OCI-LY1 (cell line): ENCODE data around the gene ZNF469.

Experiments
- H2AFZ ChIP-seq: fragments of 200-600 bp; sonication (generic), shearing (Covaris generic); 2 replicates; pipeline ENCODE4 v1.6.0; 2014; ENCODE audit warnings: antibody characterized with exemption, mild to moderate bottlenecking, low read length
- H3F3A ChIP-seq: fragments of 200-600 bp; sonication (generic), shearing (Covaris generic); 2 replicates; pipeline ENCODE4 v1.6.0; 2014; ENCODE audit warnings: mild to moderate bottlenecking, antibody characterized with exemption, low read length, moderate library complexity; ENCODE audit not compliant: insufficient read depth
- H3K27ac ChIP-seq: fragments of 200-600 bp; sonication (generic); 2 replicates; pipeline ENCODE4 v1.5.1; 2014; ENCODE audit warnings: low read length, mixed run types, mild to moderate bottlenecking, low read depth; ENCODE audit not compliant: poor library complexity, severe bottlenecking
- H3K27me3 ChIP-seq: fragments of 200-600 bp; sonication (generic); 2 replicates; pipeline ENCODE4 v1.6.0; 2014; ENCODE audit warnings: antibody characterized with exemption, mild to moderate bottlenecking, low read length, moderate library complexity; ENCODE audit not compliant: insufficient read depth
- H3K36me3 ChIP-seq: fragments of 200-600 bp; sonication (generic); 2 replicates; pipeline ENCODE4 v1.6.1; 2014; ENCODE audit warnings: mild to moderate bottlenecking, antibody characterized with exemption, low read length, moderate library complexity, mixed read lengths; ENCODE audit not compliant: insufficient read depth
- H3K4me1 ChIP-seq: fragments of 200-600 bp; sonication (generic); 2 replicates; pipeline ENCODE4 v1.5.1; 2014; ENCODE audit warnings: mild to moderate bottlenecking, low read length, moderate library complexity; ENCODE audit not compliant: insufficient read depth, severe bottlenecking
- H3K4me2 ChIP-seq: fragments of 200-600 bp; sonication (generic), shearing (Covaris generic); 2 replicates; pipeline ENCODE4 v1.6.1; 2014; ENCODE audit warnings: low read length
- H3K4me3 ChIP-seq: fragments of 200-600 bp; sonication (generic); 2 replicates; pipeline ENCODE4 v1.5.1; 2014; ENCODE audit warnings: low read length, low read depth, mild to moderate bottlenecking, mixed read lengths; ENCODE audit not compliant: poor library complexity, severe bottlenecking
- H3K79me2 ChIP-seq: fragments of 200-600 bp; shearing (Covaris generic); 2 replicates; pipeline ENCODE4 v1.6.1; 2016; ENCODE audit warnings: mixed run types, low read length, mixed read lengths; ENCODE audit not compliant: insufficient read depth
- H3K9ac ChIP-seq: fragments of 200-600 bp; sonication (generic), shearing (Covaris generic); 2 replicates; pipeline ENCODE4 v1.6.1; 2014; ENCODE audit warnings: mild to moderate bottlenecking, low read length, mixed read lengths
- H3K9me2 ChIP-seq: fragments of 200-600 bp; sonication (generic), shearing (Covaris generic); 2 replicates; pipeline ENCODE4 v1.6.1; 2014; ENCODE audit warnings: low read depth, mild to moderate bottlenecking, low read length, mixed read lengths
- H3K9me3 ChIP-seq: fragments of 200-600 bp; shearing (Covaris generic); 2 replicates; pipeline ENCODE4 v1.6.1; 2014; ENCODE audit warnings: low read length, mixed read lengths
- H4K20me1 ChIP-seq: fragments of 200-600 bp; sonication (generic), shearing (Covaris generic); 2 replicates; pipeline ENCODE4 v1.6.0; 2016; ENCODE audit warnings: mild to moderate bottlenecking, low read length; ENCODE audit not compliant: insufficient read depth
- CTCF ChIP-seq: fragments of 200-600 bp; sonication (generic), shearing (Covaris generic); IDR thresholded peaks from 2 replicates; pipeline ENCODE4 v1.5.1; 2017; ENCODE audit warnings: mild to moderate bottlenecking, antibody characterized with exemption, low read length, moderate library complexity, mixed read lengths
- EZH2 ChIP-seq: fragments of 200-600 bp; sonication (generic), shearing (Covaris generic); IDR thresholded peaks from 2 replicates; pipeline ENCODE4 v1.8.0; 2017; ENCODE audit warnings: borderline replicate concordance, mixed run types, mild to moderate bottlenecking, antibody characterized with exemption, low read length, moderate library complexity, mixed read lengths

Gene ZNF469

GRCh38 chr16:88406096-88407041 is 23.6 kb downstream of the ZNF469 start:
- no peaks in the 10 kb centered on the region for H4K20me1 ChIP-seq
- no peak overlapping the region for H3K27ac ChIP-seq
- no peaks in the 10 kb centered on the region for H3K79me2 ChIP-seq
- H3K9me3 ChIP-seq, result no peaks in the 10 kb centered on the region
- no peak overlapping the region for H2AFZ ChIP-seq
- no peaks in the 10 kb centered on the region for H3K36me3 ChIP-seq
- no peaks in the 10 kb centered on the region for H3K4me1 ChIP-seq
- H3K4me3 ChIP-seq, result no peak overlapping the region
- H3K27me3 ChIP-seq, result no peaks in the 10 kb centered on the region
- H3K4me2 ChIP-seq, result no peak overlapping the region
- no peaks in the 10 kb centered on the region for H3K9me2 ChIP-seq
- H3K9ac ChIP-seq, result no peak overlapping the region
- TF ChIP-seq CTCF (peak; percentile 23; the same call in 1 of the 2 replicates), EZH2 (no peak)
- no peaks in the 10 kb centered on the region for H3F3A ChIP-seq

DNA sequence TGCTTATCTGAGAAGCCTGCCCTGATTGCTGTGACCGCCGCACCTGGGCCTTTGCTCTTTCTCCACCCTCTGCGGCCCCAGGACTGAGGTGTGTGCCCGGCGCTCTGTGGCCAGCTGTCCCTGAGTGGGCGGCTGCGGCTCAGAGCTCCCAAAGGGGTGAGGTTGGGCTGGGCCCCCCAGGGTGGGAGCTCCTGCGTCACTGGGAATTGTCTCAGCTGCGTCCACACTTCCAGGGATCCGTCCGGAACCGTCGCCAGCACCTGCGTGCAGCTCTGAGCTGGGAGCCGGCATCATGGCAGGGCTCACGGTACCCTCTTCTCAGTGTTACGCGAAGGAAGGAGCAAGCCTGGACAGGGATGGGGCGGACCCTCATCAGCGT is 24.3 kb downstream of the ZNF469 start:
- Histone ChIP-seq H3K9me3 (no peaks in the 10 kb centered on the region), H3F3A (no peaks in the 10 kb centered on the region), H3K79me2 (no peaks in the 10 kb centered on the region), H3K4me2 (no peak overlapping the region), H3K4me3 (no peak overlapping the region), H3K9me2 (no peaks in the 10 kb centered on the region), H3K9ac (no peak overlapping the region), H4K20me1 (no peaks in the 10 kb centered on the region), H2AFZ (no peak overlapping the region), H3K27ac (no peak overlapping the region), H3K27me3 (no peaks in the 10 kb centered on the region), H3K36me3 (no peaks in the 10 kb centered on the region), H3K4me1 (no peaks in the 10 kb centered on the region)
- TF ChIP-seq EZH2, result no peak
- no peak for TF ChIP-seq CTCF

GRCh38 chr16:88407807-88408206 is 25.0 kb downstream of the ZNF469 start:
- H3K27me3 ChIP-seq, result no peaks in the 10 kb centered on the region
- no peaks in the 10 kb centered on the region for H4K20me1 ChIP-seq
- no peak overlapping the region for H3K9ac ChIP-seq
- no peak for TF ChIP-seq EZH2
- TF ChIP-seq CTCF, result no peak
- no peaks in the 10 kb centered on the region for H3K79me2 ChIP-seq
- H3F3A ChIP-seq, result no peaks in the 10 kb centered on the region
- H3K9me2 ChIP-seq, result no peaks in the 10 kb centered on the region
- no peak overlapping the region for H3K27ac ChIP-seq
- H3K4me1 ChIP-seq, result no peaks in the 10 kb centered on the region
- H3K9me3 ChIP-seq, result no peaks in the 10 kb centered on the region
- H3K36me3 ChIP-seq, result no peaks in the 10 kb centered on the region
- H3K4me2 ChIP-seq, result no peak overlapping the region
- no peak overlapping the region for H3K4me3 ChIP-seq
- H2AFZ ChIP-seq, result no peak overlapping the region
